IMR-90 (cell line): ENCODE results near the gene CHCHD4. TPM values are rescaled to one million over a fixed set of nuclear protein-coding genes. Genes with fewer than 3 reads are reported as not detected.
A peak's percentile ranks its signal among the peaks of the same experiment; 100 is the strongest.

Experiments used
- ATAC-seq: fragments of 200-7000 bp; cut with Tn5 transposase; 2 replicates; pipeline ENCODE4 v1.9.1; 2020; ENCODE audit warnings: low read depth, mild to moderate bottlenecking, moderate library complexity
- BruUV-seq: library from RNA; stranded (reverse); fragments of 400-500 nt; replicated peaks from 2 replicates; lab custom pipeline; 2021; lab: Mats Ljungman, UMichigan
- CTCF ChIA-PET: fragments of 300-600 bp; formaldehyde crosslinking; extraction: SDS; loops from one replicate; lab custom pipeline; 2021; ENCODE audit warnings: antibody characterized with exemption; lab: Yijun Ruan, JAX
- POLR2A ChIA-PET: fragments of 300-600 bp; sonication (Branson Sonifier 250); formaldehyde crosslinking; loops from one replicate; lab custom pipeline; 2022; ENCODE audit warnings: antibody characterized with exemption; ENCODE audit not compliant: unreplicated experiment; lab: Charles Lee
- DNase-seq: peaks from one replicate; pipeline ENCODE4 v3.0.0; 2013
- H2AFZ ChIP-seq: replicated peaks from 2 replicates; pipeline ENCODE3; 2013; ENCODE audit warnings: low read length, mild to moderate bottlenecking; ENCODE audit not compliant: poor library complexity
- H2AK5ac ChIP-seq: 2 replicates; pipeline ENCODE4 v1.6.1; 2013; ENCODE audit warnings: low read depth, low read length, inconsistent platforms
- H2AK9ac ChIP-seq: replicated peaks from 2 replicates; pipeline ENCODE3; 2013; ENCODE audit warnings: mild to moderate bottlenecking, low read depth, low read length, moderate library complexity; ENCODE audit not compliant: poor library complexity
- H2BK120ac ChIP-seq: 2 replicates; pipeline ENCODE4 v1.6.1; 2013; ENCODE audit warnings: low read depth, low read length, inconsistent platforms
- H2BK15ac ChIP-seq: 3 replicates; pipeline ENCODE4 v1.6.1; 2013; ENCODE audit warnings: low read depth, low read length, inconsistent platforms
- H2BK20ac ChIP-seq: 2 replicates; pipeline ENCODE4 v1.6.1; 2013; ENCODE audit warnings: low read depth, mild to moderate bottlenecking, inconsistent platforms, low read length, moderate library complexity
- H2BK5ac ChIP-seq: 2 replicates; pipeline ENCODE4 v1.6.1; 2013; ENCODE audit warnings: mild to moderate bottlenecking, low read depth, low read length, inconsistent platforms; ENCODE audit not compliant: poor library complexity, severe bottlenecking
- H3K14ac ChIP-seq: replicated peaks from 2 replicates; pipeline ENCODE4 v1.6.1; 2013; ENCODE audit warnings: low read depth, low read length, inconsistent platforms
- H3K18ac ChIP-seq: 2 replicates; pipeline ENCODE4 v1.6.1; 2013; ENCODE audit warnings: low read depth, low read length, control low read depth
- H3K23ac ChIP-seq: 2 replicates; pipeline ENCODE4 v1.6.1; 2013; ENCODE audit warnings: low read depth, low read length, inconsistent platforms
- H3K27ac ChIP-seq: 2 replicates; pipeline ENCODE4 v1.5.1; 2013; ENCODE audit warnings: mild to moderate bottlenecking, control low read depth, low read length; ENCODE audit not compliant: insufficient read depth
- H3K27me3 ChIP-seq: 2 replicates; pipeline ENCODE4 v1.6.1; 2013; ENCODE audit warnings: low read length; ENCODE audit not compliant: control insufficient read depth, insufficient read depth
- H3K36me3 ChIP-seq: 2 replicates; pipeline ENCODE4 v1.6.1; 2013; ENCODE audit warnings: low read length, mixed read lengths; ENCODE audit not compliant: control insufficient read depth, insufficient read depth
- H3K4ac ChIP-seq: 2 replicates; pipeline ENCODE4 v1.6.1; 2013; ENCODE audit warnings: low read depth, low read length, inconsistent platforms
- H3K4me1 ChIP-seq: 2 replicates; pipeline ENCODE4 v1.6.1; 2013; ENCODE audit warnings: low read length, mixed read lengths; ENCODE audit not compliant: control insufficient read depth, insufficient read depth
- H3K4me2 ChIP-seq: 2 replicates; pipeline ENCODE4 v1.6.1; 2013; ENCODE audit warnings: low read depth, mild to moderate bottlenecking, control low read depth, low read length, moderate library complexity
- H3K4me3 ChIP-seq: 2 replicates; pipeline ENCODE4 v1.5.1; 2013; ENCODE audit warnings: low read depth, mild to moderate bottlenecking, control low read depth, low read length, moderate library complexity; ENCODE audit not compliant: insufficient read depth
- H3K56ac ChIP-seq: 2 replicates; pipeline ENCODE4 v1.6.1; 2013; ENCODE audit warnings: low read length, inconsistent platforms; ENCODE audit not compliant: insufficient read depth; ENCODE audit errors: extremely low read depth
- H3K79me1 ChIP-seq, 2 experiments: 2 replicates each; pipeline ENCODE4 v1.6.1; 2013; ENCODE audit warnings: low read length in 2 of 2, inconsistent platforms in 1 of 2, low read depth in 1 of 2
- H3K9ac ChIP-seq: 2 replicates; pipeline ENCODE4 v1.6.1; 2013; ENCODE audit warnings: low read depth, low read length, control low read depth
- H3K9me1 ChIP-seq: 2 replicates; pipeline ENCODE4 v1.6.1; 2013; ENCODE audit warnings: low read length, inconsistent platforms; ENCODE audit not compliant: insufficient read depth
- H3K9me3 ChIP-seq: 2 replicates; pipeline ENCODE4 v1.6.1; 2013; ENCODE audit warnings: low read length; ENCODE audit not compliant: control insufficient read depth, insufficient read depth
- H4K20me1 ChIP-seq: 2 replicates; pipeline ENCODE4 v1.6.1; 2013; ENCODE audit warnings: low read length, inconsistent platforms; ENCODE audit not compliant: insufficient read depth
- H4K5ac ChIP-seq: 2 replicates; pipeline ENCODE4 v1.6.1; 2013; ENCODE audit warnings: mild to moderate bottlenecking, low read depth, low read length, control low read depth
- H4K8ac ChIP-seq, 2 experiments: 2 replicates each; pipeline ENCODE4 v1.6.1; 2013; ENCODE audit warnings: low read depth in 2 of 2, low read length in 2 of 2, control low read depth in 1 of 2, inconsistent platforms in 1 of 2
- H4K91ac ChIP-seq: 2 replicates; pipeline ENCODE4 v1.6.1; 2013; ENCODE audit warnings: low read depth, low read length, inconsistent platforms; ENCODE audit not compliant: insufficient read depth
- BHLHE40 ChIP-seq: fragments of 150-350 bp; IDR thresholded peaks from 2 replicates; pipeline ENCODE4 v1.6.1; 2016; ENCODE audit warnings: mild to moderate bottlenecking, low read depth, low read length
- MAFK ChIP-seq: IDR thresholded peaks from 2 replicates; pipeline ENCODE4 v1.6.1; 2012; ENCODE audit warnings: low read depth, low read length, improper control_type of control experiment
- MAZ ChIP-seq: IDR thresholded peaks from 2 replicates; pipeline ENCODE4 v1.6.1; 2012; ENCODE audit warnings: low read depth, mild to moderate bottlenecking, low read length, improper control_type of control experiment, moderate library complexity, borderline replicate concordance
- MXI1 ChIP-seq: IDR thresholded peaks from 2 replicates; pipeline ENCODE4 v1.6.1; 2012; ENCODE audit warnings: low read depth, mild to moderate bottlenecking, low read length, moderate library complexity, borderline replicate concordance
- RAD21 ChIP-seq: IDR thresholded peaks from 2 replicates; pipeline ENCODE4 v1.6.1; 2012; ENCODE audit warnings: low read length, improper control_type of control experiment
- SMC3 ChIP-seq: fragments of 150-350 bp; IDR thresholded peaks from 2 replicates; pipeline ENCODE4 v1.6.1; 2016; ENCODE audit warnings: low read depth, mild to moderate bottlenecking, antibody characterized with exemption, low read length, moderate library complexity
- WGBS, 2 experiments: methylation state at CpG; one replicate each; pipeline versions ENCODE4 v1.1.5 to v1.1.7; 2013; ENCODE audit warnings: missing lambda C conversion rate in 2 of 2; ENCODE audit not compliant: insufficient read length in 1 of 2; ENCODE audit errors: extremely low coverage in 2 of 2; 5-methylcytosine and 5-hydroxymethylcytosine counted together
- dilution Hi-C: fragments of 300-500 bp; cut with HindIII; formaldehyde crosslinking; loops from one replicate; pipeline ENCODE4 v1.14.3; 2018; ENCODE audit warnings: low sequenced_read_pairs; ENCODE audit not compliant: unreplicated experiment
- in situ Hi-C: fragments of 300-500 bp; cut with MboI; formaldehyde crosslinking; loops from 3 replicates; pipeline ENCODE4 v1.14.3; 2019; ENCODE audit warnings: low sequenced_read_pairs, inconsistent platforms, mixed read lengths
- intact Hi-C: fragments of 100-400 bp; cut with micrococcal nuclease; formaldehyde crosslinking; loops from 2 replicates; pipeline ENCODE4 v1.10.0; 2022
- polyA plus RNA-seq, 3 experiments: library from polyadenylated mRNA; depleted of rRNA; stranded (reverse); fragments of >200 nt; gene quantifications; 2 replicates each; pipeline ENCODE4 v1.2.3, GENCODE V29; 2012; ENCODE audit warnings: low replicate concordance in 1 of 3
- total RNA-seq: library from RNA; depleted of rRNA; stranded (reverse); fragments of >200 nt; gene quantifications from 2 replicates; pipeline ENCODE4 v1.2.3, GENCODE V29; 2012

The CHCHD4 gene
- total and polyA plus RNA-seq, 2 of the 4 experiments (the other 2 are of a cell fraction), result 9.0 to 9.8 TPM

DNA sequence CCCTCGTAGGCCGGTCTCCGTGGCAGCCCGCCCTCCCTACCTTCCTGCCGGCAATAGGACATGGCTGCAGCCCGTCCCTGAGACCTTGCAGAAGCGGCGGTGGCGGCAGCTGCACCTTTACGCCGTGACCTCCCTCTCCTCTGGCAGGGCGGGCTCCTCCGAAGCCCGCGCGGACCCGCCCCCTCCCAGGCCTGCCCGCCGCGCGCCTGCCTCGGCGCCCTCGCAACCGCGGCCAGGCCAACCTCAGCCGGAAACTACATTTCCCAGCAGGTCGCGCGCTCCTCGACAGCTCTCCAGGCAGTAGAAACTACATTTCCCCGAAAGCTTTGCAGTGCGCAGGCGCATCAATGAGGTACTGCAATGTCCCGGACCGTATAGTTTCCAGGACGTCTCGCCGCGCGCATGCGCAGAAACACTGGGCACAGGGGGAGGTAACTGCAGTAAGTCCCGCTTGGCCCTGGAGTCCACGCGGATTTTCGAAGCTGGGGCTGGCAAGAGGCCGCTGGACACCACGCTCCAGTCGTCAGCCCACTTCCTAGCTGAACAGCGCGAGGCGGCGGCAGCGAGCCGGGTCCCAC is at the start of gene CHCHD4, which contains the start of gene TMEM43 (continued):
- TF ChIP-seq SMC3 (no peak), MAFK (no peak), BHLHE40 (no peak), MXI1 (peak; percentile 76; the same call in 1 of the 2 replicates)

- H2BK15ac ChIP-seq, result no peak overlapping the region
- no peak overlapping the region for H3K27ac ChIP-seq
- POLR2A ChIA-PET, result no interaction called here
- H3K4me1 ChIP-seq, result peaks cover 8% of the 10 kb centered on the region
- no peak overlapping the region for H3K14ac ChIP-seq
- no peak overlapping the region for H4K8ac ChIP-seq
- H2BK5ac ChIP-seq, result no peak overlapping the region
- H3K23ac ChIP-seq, result no peak overlapping the region
- DNase-seq, result no peak
- H3K18ac ChIP-seq, result no peak overlapping the region
- no peak for ATAC-seq
- H4K5ac ChIP-seq, result no peak overlapping the region
- H3K4me2 ChIP-seq, result no peak overlapping the region
- H3K9me1 ChIP-seq, result peaks cover 8% of the 10 kb centered on the region; the same call in 1 of the 2 replicates
- CTCF ChIA-PET, result no interaction called here
- WGBS, 2 experiments, result no CpG with 5 or more reads among the region's 5 CpGs
- no peak overlapping the region for H2BK120ac ChIP-seq
- TF ChIP-seq MAZ, result no peak
- TF ChIP-seq RAD21, result no peak
- H3K4me3 ChIP-seq, result no peak overlapping the region
- dilution Hi-C loops, result no loop called here
- no peak overlapping the region for H3K56ac ChIP-seq
- H2AFZ ChIP-seq, result no peak overlapping the region
- no peak overlapping the region for H2BK20ac ChIP-seq
- no peak overlapping the region for H3K4ac ChIP-seq
- H2AK5ac ChIP-seq, result no peak overlapping the region
- no peaks in the 10 kb centered on the region for H3K27me3 ChIP-seq
- H3K79me1 ChIP-seq, result peaks cover 38 to 60% of the 10 kb centered on the region in 2 experiments
- no peaks in the 10 kb centered on the region for H3K9me3 ChIP-seq
- in situ Hi-C loops, result no loop called here
- no peak overlapping the region for H3K9ac ChIP-seq
- peaks cover 7% of the 10 kb centered on the region; the same call in 1 of the 2 replicates for H4K20me1 ChIP-seq
- no peak overlapping the region for H2AK9ac ChIP-seq
- H3K36me3 ChIP-seq, result peaks cover 32% of the 10 kb centered on the region
- BruUV-seq, result no TSS peak
- intact Hi-C loops, result loop anchor here (5.0 kb wide), 1 partner anchor 515 kb away; no protein-coding TSS in a partner anchor
- H4K91ac ChIP-seq, result no peak overlapping the region
These were observed 47.8 kb upstream of the CHCHD4 start for GRCh38 chr3:14172496-14172895.
